Inferior parietal cortex (tissue), 1 donor: ENCODE results near the gene SREBF2.
"Not testable (repeated sequence)": the region's sequence is repeated elsewhere in the genome, so short reads cannot be mapped to it uniquely, and the experiment has no call there.

Experiments
- DNase-seq: peaks from one replicate; pipeline ENCODE4 v3.0.0-alpha.2; 2016; ENCODE audit errors: extremely low spot score

Gene SREBF2

GRCh38 chr22:41821471-41822316 lies 11.2 kb upstream of the SREBF2 start:
- DNase-seq, result no peak

- DNase-seq, result peak; percentile 76
These were observed 10.4 kb upstream of the SREBF2 start for GRCh38 chr22:41822317-41823057.

GRCh38 chr22:41823797-41824196 lies 9.1 kb upstream of the SREBF2 start:
- no peak for DNase-seq

- no peak for DNase-seq
These were observed 7.5 kb upstream of the SREBF2 start for GRCh38 chr22:41825376-41825775.

GRCh38 chr22:41826021-41826420 lies 6.9 kb upstream of the SREBF2 start:
- DNase-seq, result no peak

GRCh38 chr22:41826430-41827383 lies 6.2 kb upstream of the SREBF2 start:
- DNase-seq, result no peak

- no peak for DNase-seq
These were observed 5.2 kb upstream of the SREBF2 start for GRCh38 chr22:41827671-41828070.

GRCh38 chr22:41828516-41828915 lies 4.4 kb upstream of the SREBF2 start:
- DNase-seq, result no peak

GRCh38 chr22:41830174-41830573 lies 2.7 kb upstream of the SREBF2 start:
- no peak for DNase-seq

GRCh38 chr22:41831383-41831782 lies 1.5 kb upstream of the SREBF2 start:
- no peak for DNase-seq

GRCh38 chr22:41831828-41832552 lies 915 bp upstream of the SREBF2 start:
- no peak for DNase-seq

- no peak for DNase-seq
These were observed 582 bp downstream of the SREBF2 start for GRCh38 chr22:41833369-41834004.

- DNase-seq, result no peak
These were observed 1.4 kb downstream of the SREBF2 start for GRCh38 chr22:41834005-41834944.

GRCh38 chr22:41835462-41835861 lies 2.6 kb downstream of the SREBF2 start:
- not testable (repeated sequence) for DNase-seq

GRCh38 chr22:41836551-41836950 lies 3.6 kb downstream of the SREBF2 start:
- no peak for DNase-seq

- DNase-seq, result no peak
These were observed 6.1 kb downstream of the SREBF2 start for GRCh38 chr22:41838842-41839618.

- DNase-seq, result no peak
These were observed 7.3 kb downstream of the SREBF2 start for GRCh38 chr22:41840216-41840615.

GRCh38 chr22:41841085-41841712 lies 8.3 kb downstream of the SREBF2 start:
- DNase-seq, result no peak
